Measurements from ENCODE around the gene AMIGO2.
"Not testable (repeated sequence)": the region's sequence is repeated elsewhere in the genome, so short reads cannot be mapped to it uniquely, and the experiment has no call there.

Gene AMIGO2

DNA sequence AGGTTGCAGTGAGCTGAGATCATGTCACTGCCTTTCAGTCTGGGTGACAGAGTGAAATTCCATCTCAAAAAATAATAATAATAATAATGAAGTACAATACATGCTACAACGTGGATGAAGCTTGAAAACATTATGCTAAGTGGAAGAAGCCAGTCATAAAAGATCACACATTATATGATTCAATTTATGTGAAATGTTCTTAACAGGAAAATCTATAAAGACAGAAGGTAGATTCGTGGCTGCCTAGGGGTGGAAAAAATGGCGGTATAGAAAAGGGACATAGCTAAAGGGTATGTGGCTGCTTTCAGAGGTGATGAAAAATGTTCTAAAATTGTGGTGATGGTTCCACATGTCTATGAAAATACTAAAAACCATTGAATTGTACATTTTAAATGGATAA, 41.0 kb upstream of the AMIGO2 start:
- no peak overlapping the region for H3K4me3 ChIP-seq (ENCODE audit: control insufficient read depth, low read depth, low read length)
- TF ChIP-seq, protein P1, sequence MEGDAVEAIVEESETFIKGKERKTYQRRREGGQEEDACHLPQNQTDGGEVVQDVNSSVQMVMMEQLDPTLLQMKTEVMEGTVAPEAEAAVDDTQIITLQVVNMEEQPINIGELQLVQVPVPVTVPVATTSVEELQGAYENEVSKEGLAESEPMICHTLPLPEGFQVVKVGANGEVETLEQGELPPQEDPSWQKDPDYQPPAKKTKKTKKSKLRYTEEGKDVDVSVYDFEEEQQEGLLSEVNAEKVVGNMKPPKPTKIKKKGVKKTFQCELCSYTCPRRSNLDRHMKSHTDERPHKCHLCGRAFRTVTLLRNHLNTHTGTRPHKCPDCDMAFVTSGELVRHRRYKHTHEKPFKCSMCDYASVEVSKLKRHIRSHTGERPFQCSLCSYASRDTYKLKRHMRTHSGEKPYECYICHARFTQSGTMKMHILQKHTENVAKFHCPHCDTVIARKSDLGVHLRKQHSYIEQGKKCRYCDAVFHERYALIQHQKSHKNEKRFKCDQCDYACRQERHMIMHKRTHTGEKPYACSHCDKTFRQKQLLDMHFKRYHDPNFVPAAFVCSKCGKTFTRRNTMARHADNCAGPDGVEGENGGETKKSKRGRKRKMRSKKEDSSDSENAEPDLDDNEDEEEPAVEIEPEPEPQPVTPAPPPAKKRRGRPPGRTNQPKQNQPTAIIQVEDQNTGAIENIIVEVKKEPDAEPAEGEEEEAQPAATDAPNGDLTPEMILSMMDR (IDR thresholded peaks at IDR 0.05; ENCODE audit: control insufficient read depth, insufficient read depth, low read depth, low read length, missing control alignments): no peak
- no peak for DNase-seq (ENCODE audit: low read depth)

- DNase-seq (ENCODE audit: low read depth); H3K4me3 ChIP-seq (ENCODE audit: control insufficient read depth, low read depth, low read length): not testable (repeated sequence)
Observed at GRCh38 chr12:47117305-47117704, 37.5 kb upstream of the AMIGO2 start.

GRCh38 chr12:47114481-47114892, 34.7 kb upstream of the AMIGO2 start:
- no peak for DNase-seq (ENCODE audit: low read depth)
- TF ChIP-seq, protein P1 (IDR thresholded peaks at IDR 0.05; ENCODE audit: control insufficient read depth, insufficient read depth, low read depth, low read length, missing control alignments): no peak
- no peak overlapping the region for H3K4me3 ChIP-seq (ENCODE audit: control insufficient read depth, low read depth, low read length)

DNA sequence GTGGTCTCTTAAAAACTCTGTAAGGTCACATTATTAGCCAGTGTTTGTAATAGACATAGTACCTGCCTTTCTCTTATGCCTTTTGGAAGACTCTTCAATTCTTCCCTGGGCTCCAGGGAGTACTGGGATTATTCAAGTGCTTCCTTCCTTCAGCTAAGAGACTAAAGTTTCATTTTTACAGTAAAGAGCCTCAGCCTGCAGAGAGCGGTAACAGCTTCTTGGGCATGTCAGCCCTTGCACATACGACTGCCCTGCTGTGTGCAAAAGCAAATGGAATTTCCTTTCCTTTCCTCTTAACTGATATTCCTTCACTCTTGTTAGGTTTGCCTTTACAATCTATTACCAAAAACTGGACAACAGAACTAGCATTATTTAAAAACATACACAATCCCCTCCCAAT, 32.9 kb upstream of the AMIGO2 start:
- no peak overlapping the region for H3K4me3 ChIP-seq (ENCODE audit: control insufficient read depth, low read depth, low read length)
- no peak for DNase-seq (ENCODE audit: low read depth)
- TF ChIP-seq, protein P1 (IDR thresholded peaks at IDR 0.05; ENCODE audit: control insufficient read depth, insufficient read depth, low read depth, low read length, missing control alignments): no peak

DNA sequence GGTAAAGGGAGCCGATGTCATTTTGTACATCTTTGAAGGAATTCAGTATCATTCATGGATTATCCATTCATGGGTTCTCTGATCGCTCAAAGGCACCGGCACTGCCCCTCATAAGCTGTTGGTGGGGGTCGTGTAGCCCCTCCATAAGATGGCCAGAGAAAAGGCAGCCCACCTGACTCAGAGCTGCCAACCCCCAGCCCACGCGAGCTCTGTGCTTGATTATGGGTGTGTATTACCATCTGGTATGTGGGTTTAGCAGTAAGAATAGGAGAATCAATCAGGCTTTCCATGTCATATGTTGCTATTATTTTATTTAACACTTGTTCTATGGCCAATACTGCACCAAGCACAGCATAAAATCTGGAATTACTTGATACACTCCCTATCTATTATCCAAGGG, 32.1 kb upstream of the AMIGO2 start:
- DNase-seq (ENCODE audit: low read depth): no peak
- TF ChIP-seq, protein P1 (IDR thresholded peaks at IDR 0.05; ENCODE audit: control insufficient read depth, insufficient read depth, low read depth, low read length, missing control alignments): no peak
- H3K4me3 ChIP-seq (ENCODE audit: control insufficient read depth, low read depth, low read length): no peak overlapping the region

- no peak for DNase-seq (ENCODE audit: low read depth)
- TF ChIP-seq, protein P1 (IDR thresholded peaks at IDR 0.05; ENCODE audit: control insufficient read depth, insufficient read depth, low read depth, low read length, missing control alignments): no peak
- no peak overlapping the region for H3K4me3 ChIP-seq (ENCODE audit: control insufficient read depth, low read depth, low read length)
Observed at GRCh38 chr12:47111392-47111778, 31.6 kb upstream of the AMIGO2 start.

- H3K4me3 ChIP-seq (ENCODE audit: control insufficient read depth, low read depth, low read length): no peak overlapping the region
- TF ChIP-seq, protein P1 (IDR thresholded peaks at IDR 0.05; ENCODE audit: control insufficient read depth, insufficient read depth, low read depth, low read length, missing control alignments): no peak
- no peak for DNase-seq (ENCODE audit: low read depth)
Observed at GRCh38 chr12:47110718-47111391, 31.1 kb upstream of the AMIGO2 start.
